ENCODE data around the gene ATP6V0E1.

The ATP6V0E1 gene

GRCh38 chr5:172949426-172949825 is 34.1 kb upstream of the ATP6V0E1 start:
- CTCF ChIA-PET, result interaction anchor here (1.0 to 1.5 kb wide), 2 partner anchors 235 to 237 kb away, joined by 4 read pairs; no protein-coding TSS in a partner anchor

GRCh38 chr5:172950176-172950965 is 33.2 kb upstream of the ATP6V0E1 start:
- no peaks in the 10 kb centered on the region for H3K36me3 Mint-ChIP-seq
- DNase-seq, result no peak
- no peak overlapping the region for H3K27ac Mint-ChIP-seq
- no peak overlapping the region for H3K4me3 Mint-ChIP-seq
- H3K4me1 Mint-ChIP-seq, result no peaks in the 10 kb centered on the region
- CTCF ChIA-PET, result interaction anchor here (1.0 to 1.5 kb wide), 2 partner anchors 236 to 238 kb away, joined by 4 read pairs; no protein-coding TSS in a partner anchor
- no peaks in the 10 kb centered on the region for H3K9me3 Mint-ChIP-seq
- H3K27me3 Mint-ChIP-seq, result peaks cover 4% of the 10 kb centered on the region

More at GRCh38 chr5:172949426-172949825, 34.1 kb upstream of the ATP6V0E1 start:
- Mint-ChIP-seq H3K4me3 (no peak overlapping the region), H3K4me1 (no peaks in the 10 kb centered on the region), H3K27ac (no peak overlapping the region), H3K27me3 (no peaks in the 10 kb centered on the region), H3K9me3 (no peaks in the 10 kb centered on the region), H3K36me3 (no peaks in the 10 kb centered on the region)
- no peak for DNase-seq

- DNase-seq, result no peak
- Mint-ChIP-seq H3K27ac (no peak overlapping the region), H3K9me3 (no peaks in the 10 kb centered on the region), H3K27me3 (peaks cover 8% of the 10 kb centered on the region), H3K36me3 (no peaks in the 10 kb centered on the region), H3K4me1 (peaks cover 2% of the 10 kb centered on the region), H3K4me3 (no peak overlapping the region)
- CTCF ChIA-PET, result interaction anchor here (0.5 to 0.6 kb wide), 2 partner anchors 18 to 244 kb away, joined by 3 read pairs; no protein-coding TSS in a partner anchor
Observed at GRCh38 chr5:172951371-172952033, 32.1 kb upstream of the ATP6V0E1 start.

GRCh38 chr5:172952034-172952511 is 31.5 kb upstream of the ATP6V0E1 start:
- Mint-ChIP-seq H3K4me3 (no peak overlapping the region), H3K36me3 (no peaks in the 10 kb centered on the region), H3K4me1 (peaks cover 2% of the 10 kb centered on the region), H3K27ac (peak overlapping the region; percentile 33), H3K27me3 (peaks cover 13% of the 10 kb centered on the region), H3K9me3 (no peaks in the 10 kb centered on the region)
- DNase-seq, result no peak
- CTCF ChIA-PET, result interaction anchor here (0.6 kb wide), 1 partner anchor 18 kb away, joined by 3 read pairs; no protein-coding TSS in a partner anchor

GRCh38 chr5:172953776-172954675 is 29.5 kb upstream of the ATP6V0E1 start:
- Mint-ChIP-seq H3K27me3 (peaks cover 18% of the 10 kb centered on the region), H3K27ac (no peak overlapping the region), H3K36me3 (no peaks in the 10 kb centered on the region), H3K4me3 (no peak overlapping the region), H3K9me3 (no peaks in the 10 kb centered on the region), H3K4me1 (peaks cover 10% of the 10 kb centered on the region)
- CTCF ChIA-PET, result interaction anchor here (1.0 to 1.4 kb wide), 3 partner anchors 11 to 239 kb away, joined by 3 to 5 read pairs (median 3); no protein-coding TSS in a partner anchor
- no peak for DNase-seq

- H3K36me3 Mint-ChIP-seq, result no peaks in the 10 kb centered on the region
- H3K27ac Mint-ChIP-seq, result no peak overlapping the region
- no peaks in the 10 kb centered on the region for H3K9me3 Mint-ChIP-seq
- H3K4me3 Mint-ChIP-seq, result no peak overlapping the region
- no peak for DNase-seq
- peaks cover 15% of the 10 kb centered on the region for H3K4me1 Mint-ChIP-seq
- H3K27me3 Mint-ChIP-seq, result peaks cover 18% of the 10 kb centered on the region
- CTCF ChIA-PET, result interaction anchor here (1.1 kb wide), 1 partner anchor 240 kb away, joined by 5 read pairs; no protein-coding TSS in a partner anchor
Observed at GRCh38 chr5:172954751-172955159, 28.8 kb upstream of the ATP6V0E1 start.

- H3K27me3 Mint-ChIP-seq, result peaks cover 18% of the 10 kb centered on the region
- H3K9me3 Mint-ChIP-seq, result no peaks in the 10 kb centered on the region
- H3K4me1 Mint-ChIP-seq, result peaks cover 26% of the 10 kb centered on the region
- no peak overlapping the region for H3K27ac Mint-ChIP-seq
- no peak overlapping the region for H3K4me3 Mint-ChIP-seq
- H3K36me3 Mint-ChIP-seq, result no peaks in the 10 kb centered on the region
- CTCF ChIA-PET, result no interaction called here
- no peak for DNase-seq
Observed at GRCh38 chr5:172956228-172956627, 27.3 kb upstream of the ATP6V0E1 start.

- Mint-ChIP-seq H3K27me3 (peaks cover 18% of the 10 kb centered on the region), H3K9me3 (no peaks in the 10 kb centered on the region), H3K4me1 (peaks cover 32% of the 10 kb centered on the region), H3K4me3 (no peak overlapping the region), H3K27ac (no peak overlapping the region), H3K36me3 (peaks cover 3% of the 10 kb centered on the region)
- no peak for DNase-seq
- CTCF ChIA-PET, result interaction anchor here (1.6 kb wide), 1 partner anchor 240 kb away, joined by 3 read pairs; no protein-coding TSS in a partner anchor
Observed at GRCh38 chr5:172956936-172957335, 26.6 kb upstream of the ATP6V0E1 start.

GRCh38 chr5:172957458-172957857 is 26.1 kb upstream of the ATP6V0E1 start:
- H3K4me3 Mint-ChIP-seq, result peak overlapping the region; percentile 11
- H3K27me3 Mint-ChIP-seq, result peaks cover 18% of the 10 kb centered on the region
- no peak for DNase-seq
- H3K4me1 Mint-ChIP-seq, result peaks cover 32% of the 10 kb centered on the region
- peaks cover 5% of the 10 kb centered on the region for H3K36me3 Mint-ChIP-seq
- CTCF ChIA-PET, result interaction anchor here (1.6 kb wide), 1 partner anchor 241 kb away, joined by 3 read pairs; no protein-coding TSS in a partner anchor
- H3K9me3 Mint-ChIP-seq, result no peaks in the 10 kb centered on the region
- no peak overlapping the region for H3K27ac Mint-ChIP-seq

GRCh38 chr5:172958331-172959046 is 25.1 kb upstream of the ATP6V0E1 start:
- H3K36me3 Mint-ChIP-seq, result peaks cover 8% of the 10 kb centered on the region
- H3K4me1 Mint-ChIP-seq, result peaks cover 32% of the 10 kb centered on the region
- peak overlapping the region; percentile 88 for H3K4me3 Mint-ChIP-seq
- H3K9me3 Mint-ChIP-seq, result no peaks in the 10 kb centered on the region
- H3K27ac Mint-ChIP-seq, result peak overlapping the region; percentile 97
- peaks cover 18% of the 10 kb centered on the region for H3K27me3 Mint-ChIP-seq
- peak; percentile 71 for DNase-seq
- CTCF ChIA-PET, result interaction anchor here (0.6 to 1.6 kb wide), 7 partner anchors 13 to 246 kb away, joined by 3 read pairs; no protein-coding TSS in a partner anchor

GRCh38 chr5:172959824-172960799 is 23.5 kb upstream of the ATP6V0E1 start:
- peak overlapping the region; percentile 88 for H3K4me3 Mint-ChIP-seq
- peak; percentile 31 for DNase-seq
- H3K27ac Mint-ChIP-seq, result peak overlapping the region; percentile 97
- CTCF ChIA-PET, result interaction anchor here (0.6 to 1.0 kb wide), 4 partner anchors 11 to 323 kb away, joined by 3 read pairs; no protein-coding TSS in a partner anchor
- H3K4me1 Mint-ChIP-seq, result peaks cover 32% of the 10 kb centered on the region
- no peaks in the 10 kb centered on the region for H3K9me3 Mint-ChIP-seq
- peaks cover 14% of the 10 kb centered on the region for H3K27me3 Mint-ChIP-seq
- peaks cover 10% of the 10 kb centered on the region for H3K36me3 Mint-ChIP-seq

- no peak overlapping the region for H3K4me3 Mint-ChIP-seq
- DNase-seq, result no peak
- CTCF ChIA-PET, result interaction anchor here (0.8 kb wide), 1 partner anchor 18 kb away, joined by 3 read pairs; no protein-coding TSS in a partner anchor
Observed at GRCh38 chr5:172969921-172970320, 13.7 kb upstream of the ATP6V0E1 start.

More at GRCh38 chr5:172969921-172970320, 13.7 kb upstream of the ATP6V0E1 start:
- Mint-ChIP-seq H3K4me1 (no peaks in the 10 kb centered on the region), H3K27ac (no peak overlapping the region), H3K9me3 (no peaks in the 10 kb centered on the region), H3K36me3 (peaks cover 7% of the 10 kb centered on the region), H3K27me3 (no peaks in the 10 kb centered on the region)

All from activated naive CD4-positive, alpha-beta T cell treated with anti-CD3 and anti-CD28 coated beads, Interleukin-2, amount 10 ng/mL, durations not matched to agents 7 days and 5 days (primary cell).